HG02798 (cell line): ENCODE results near the gene LANCL2.
"Not testable (repeated sequence)": the region's sequence is repeated elsewhere in the genome, so short reads cannot be mapped to it uniquely, and the experiment has no call there.

ENCODE experiments used
- ATAC-seq: cut with Tn5 transposase; IDR thresholded peaks from one replicate; pipeline ENCODE4 v1.9.1; 2021; ENCODE audit warnings: mild to moderate bottlenecking; ENCODE audit not compliant: unreplicated experiment, poor library complexity

The LANCL2 gene

DNA sequence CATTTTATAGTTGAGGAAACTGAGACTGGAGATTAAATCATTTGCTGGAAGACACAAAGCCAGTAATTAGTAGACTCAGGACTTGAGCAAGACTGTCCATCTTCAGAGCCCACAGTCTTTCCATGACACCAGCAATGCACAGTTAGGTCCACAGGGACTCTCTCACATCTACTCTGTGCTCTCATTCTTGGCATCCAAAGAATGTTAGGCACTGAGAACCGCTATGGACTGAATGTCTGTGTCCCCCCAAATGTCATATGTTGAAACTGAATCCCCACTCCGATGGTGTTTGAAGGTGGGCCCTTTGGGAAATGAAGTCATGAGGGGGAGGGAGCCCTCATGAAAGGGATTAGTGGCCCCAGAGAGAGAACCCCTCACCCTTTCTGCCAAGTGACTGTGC, 100.6 kb downstream of the LANCL2 start:
- no peak for ATAC-seq

DNA sequence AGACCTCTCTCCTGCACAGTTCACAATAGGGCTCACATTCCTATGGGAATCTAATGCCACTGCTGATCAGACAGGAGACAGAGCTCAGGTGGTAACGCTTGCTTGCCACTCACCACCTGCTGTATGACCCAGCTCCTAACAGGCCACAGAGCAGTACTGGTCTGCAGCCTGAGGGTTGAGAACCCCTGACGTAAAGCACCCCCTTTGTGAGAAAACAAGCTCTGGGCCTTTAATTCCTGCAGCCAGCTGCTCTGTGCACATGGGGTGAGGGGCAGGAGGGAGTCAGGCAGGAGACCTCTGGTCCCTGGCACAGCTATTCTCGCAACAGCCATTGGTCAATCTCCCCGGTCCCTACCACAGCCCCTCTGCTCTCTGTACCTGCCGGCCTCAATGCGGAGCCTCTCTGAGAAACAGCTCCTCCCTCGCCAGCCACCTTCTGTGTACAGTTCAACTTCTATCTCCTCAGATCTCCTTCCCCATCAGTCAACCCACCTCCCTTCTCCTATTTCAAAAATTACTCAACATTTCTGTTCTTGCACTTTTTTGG, 102.0 kb downstream of the LANCL2 start:
- ATAC-seq: no peak

DNA sequence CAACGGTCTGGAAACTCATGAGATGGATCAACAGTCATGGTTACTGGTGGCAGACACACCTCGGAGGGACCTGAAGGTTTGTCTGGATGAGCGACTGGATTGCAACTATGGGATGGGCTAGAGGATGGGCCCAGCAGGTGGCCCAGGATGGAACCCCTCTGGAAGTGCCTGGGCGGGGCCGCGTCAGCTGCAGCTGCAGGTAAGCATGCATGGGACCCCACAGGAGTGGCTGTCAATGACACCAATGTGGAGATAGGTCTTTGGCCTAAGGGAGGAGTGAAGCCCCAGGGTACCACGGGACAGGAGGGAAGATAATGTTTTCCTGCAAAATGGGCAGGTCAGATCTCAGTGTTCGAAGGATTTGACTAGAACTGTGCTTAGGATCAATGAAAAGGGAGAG, 103.4 kb downstream of the LANCL2 start:
- ATAC-seq: no peak

DNA sequence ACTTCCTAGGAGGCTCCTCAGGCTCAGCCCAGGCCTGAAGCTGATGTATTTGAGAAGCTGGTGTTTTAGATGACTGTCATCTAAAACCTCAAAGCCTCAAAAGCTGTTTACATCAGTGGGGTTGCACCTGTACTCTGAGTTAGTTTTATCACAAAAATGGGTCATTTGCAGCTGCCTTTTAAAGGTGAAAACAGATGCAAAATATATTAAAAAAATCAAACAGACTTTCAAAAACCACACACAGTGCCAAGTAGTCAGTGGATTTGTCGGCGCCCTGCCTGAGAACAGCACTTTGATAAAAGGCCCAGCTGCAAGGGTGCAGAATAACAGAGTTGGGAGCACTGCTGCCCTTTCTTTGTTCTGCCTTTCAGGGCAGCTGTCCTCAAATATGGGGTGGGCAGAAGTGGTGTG, 104.1 kb downstream of the LANCL2 start:
- no peak for ATAC-seq

DNA sequence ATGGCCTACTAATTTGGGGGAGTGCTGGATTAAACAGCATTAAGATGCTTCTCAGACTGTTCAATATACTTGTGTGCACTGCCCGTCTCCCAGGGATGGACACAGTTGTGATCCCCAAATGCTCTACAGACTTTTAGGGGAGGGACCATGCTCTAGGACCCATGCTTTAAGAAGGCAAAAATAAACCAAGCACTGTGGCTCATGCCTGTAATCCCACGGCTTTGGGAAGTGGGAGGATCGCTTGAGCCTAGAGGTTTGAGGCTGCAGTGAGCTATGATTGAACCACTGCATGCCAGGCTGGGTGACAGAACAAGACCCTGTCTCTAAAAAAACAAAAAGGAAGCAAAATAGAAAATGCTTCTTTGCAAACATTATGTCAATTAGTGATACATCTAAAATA, 104.6 kb downstream of the LANCL2 start:
- ATAC-seq: no peak

DNA sequence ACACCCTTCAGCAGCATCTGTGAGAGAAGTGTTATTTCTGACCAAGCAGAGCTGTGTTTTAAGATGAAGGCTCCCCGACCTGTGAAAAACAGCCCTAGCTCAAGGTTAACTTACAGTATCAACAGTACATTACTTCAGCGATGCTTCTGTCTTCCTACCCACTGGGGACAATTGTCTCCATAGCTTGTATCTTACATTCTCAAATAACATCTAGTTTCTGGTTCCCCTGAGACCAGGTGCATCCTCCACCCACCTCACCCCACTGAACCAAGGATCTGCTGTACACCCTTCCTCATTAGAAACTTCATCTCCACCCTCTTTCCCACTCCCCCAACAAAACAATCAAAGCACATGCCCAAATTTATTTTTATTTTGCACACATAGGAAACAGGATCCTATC, 105.1 kb downstream of the LANCL2 start:
- ATAC-seq: no peak

DNA sequence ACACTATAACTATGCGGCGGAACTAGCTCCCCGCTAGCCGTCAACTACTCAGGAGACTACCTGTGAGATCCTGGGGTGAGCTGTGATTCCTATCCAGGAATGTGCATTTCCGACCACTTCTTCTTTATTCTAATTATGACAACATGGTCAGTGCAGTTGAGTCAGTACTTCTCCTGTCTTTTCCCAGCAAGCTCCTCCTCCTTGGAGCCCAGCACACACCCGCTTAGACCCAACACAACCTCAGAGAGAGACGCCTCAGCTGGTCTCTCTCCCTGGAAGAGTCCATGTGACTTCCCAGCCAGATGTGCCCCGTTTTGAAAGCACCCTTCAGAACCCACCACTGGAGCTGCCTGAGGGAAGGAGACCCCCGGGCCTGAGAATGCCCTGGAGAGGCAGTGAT, 106.5 kb downstream of the LANCL2 start:
- not testable (repeated sequence) for ATAC-seq

DNA sequence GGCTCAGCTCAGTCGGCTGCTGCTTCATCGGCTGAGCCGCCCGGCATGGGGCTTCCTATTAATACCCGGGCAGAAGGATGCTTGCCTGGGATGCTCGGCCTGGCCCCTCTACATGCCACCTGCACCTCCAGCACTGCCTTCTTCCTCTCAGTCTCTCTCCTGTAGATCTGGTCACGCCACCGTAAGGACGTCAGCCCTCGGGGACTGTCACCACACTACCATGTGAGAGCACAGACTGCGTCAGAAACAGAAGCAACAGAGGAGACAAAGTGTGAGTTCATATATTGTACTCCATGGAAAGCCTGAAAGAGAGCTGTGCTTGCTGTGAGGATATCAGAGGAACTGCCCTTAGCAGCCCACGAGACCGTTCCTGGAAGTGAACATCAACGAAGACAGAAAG, 107.3 kb downstream of the LANCL2 start:
- not testable (repeated sequence) for ATAC-seq

DNA sequence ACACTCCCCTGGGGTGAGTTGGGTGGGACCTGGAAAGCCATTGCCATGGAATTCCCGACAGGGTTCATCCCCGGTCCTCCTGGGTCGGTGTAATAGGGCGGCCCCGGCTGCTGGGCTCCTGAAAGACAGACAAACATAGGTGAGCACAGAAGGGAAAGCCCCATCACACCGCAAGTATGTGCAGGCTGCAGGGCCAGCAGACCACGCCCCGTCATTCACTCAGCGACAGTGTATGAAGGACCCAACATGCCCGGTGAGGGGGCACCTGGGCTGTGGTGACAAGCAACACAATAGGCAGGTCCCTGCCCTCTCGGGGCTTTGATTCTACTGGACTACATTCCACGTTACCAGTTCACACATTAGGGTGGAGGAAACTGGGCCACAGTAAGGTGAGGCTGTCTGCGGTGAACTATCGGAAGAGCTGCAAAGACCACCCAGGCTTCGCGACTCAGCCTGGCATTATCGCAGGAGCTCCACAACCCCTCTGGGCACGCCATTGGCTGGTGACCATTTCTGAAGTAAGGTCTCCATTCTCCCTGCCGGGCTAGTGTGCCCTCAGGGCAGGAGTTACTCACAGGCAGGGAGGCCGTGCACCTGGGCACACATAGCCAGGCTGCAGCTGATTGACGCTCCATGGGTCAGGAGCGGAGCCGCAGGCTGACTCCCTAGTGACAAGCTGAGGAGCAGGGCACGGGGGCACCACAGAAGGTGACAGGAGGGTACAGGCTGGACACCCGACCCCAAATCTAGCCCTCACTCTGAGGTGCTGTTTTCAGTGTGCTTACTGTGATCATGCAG, 108.0 kb downstream of the LANCL2 start:
- no peak for ATAC-seq

DNA sequence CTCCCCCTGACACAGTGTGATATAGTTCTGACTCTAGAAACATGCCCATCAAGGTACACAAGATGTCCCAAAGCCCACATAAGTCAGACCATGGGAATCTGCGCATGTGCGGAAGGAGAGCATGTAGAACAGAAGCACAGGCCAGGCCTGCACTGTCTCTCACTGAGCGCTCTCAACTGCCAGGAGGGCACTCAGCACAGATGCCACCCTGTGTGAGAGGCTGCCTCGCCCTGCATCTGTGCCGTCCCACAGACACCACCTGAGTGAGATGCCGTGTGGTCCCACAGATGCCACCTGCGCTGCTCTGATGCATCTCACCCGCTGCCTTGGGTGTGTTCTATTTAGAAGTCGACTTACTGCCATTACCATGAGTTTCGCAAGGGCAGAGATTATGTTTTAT, 108.8 kb downstream of the LANCL2 start:
- ATAC-seq: no peak

DNA sequence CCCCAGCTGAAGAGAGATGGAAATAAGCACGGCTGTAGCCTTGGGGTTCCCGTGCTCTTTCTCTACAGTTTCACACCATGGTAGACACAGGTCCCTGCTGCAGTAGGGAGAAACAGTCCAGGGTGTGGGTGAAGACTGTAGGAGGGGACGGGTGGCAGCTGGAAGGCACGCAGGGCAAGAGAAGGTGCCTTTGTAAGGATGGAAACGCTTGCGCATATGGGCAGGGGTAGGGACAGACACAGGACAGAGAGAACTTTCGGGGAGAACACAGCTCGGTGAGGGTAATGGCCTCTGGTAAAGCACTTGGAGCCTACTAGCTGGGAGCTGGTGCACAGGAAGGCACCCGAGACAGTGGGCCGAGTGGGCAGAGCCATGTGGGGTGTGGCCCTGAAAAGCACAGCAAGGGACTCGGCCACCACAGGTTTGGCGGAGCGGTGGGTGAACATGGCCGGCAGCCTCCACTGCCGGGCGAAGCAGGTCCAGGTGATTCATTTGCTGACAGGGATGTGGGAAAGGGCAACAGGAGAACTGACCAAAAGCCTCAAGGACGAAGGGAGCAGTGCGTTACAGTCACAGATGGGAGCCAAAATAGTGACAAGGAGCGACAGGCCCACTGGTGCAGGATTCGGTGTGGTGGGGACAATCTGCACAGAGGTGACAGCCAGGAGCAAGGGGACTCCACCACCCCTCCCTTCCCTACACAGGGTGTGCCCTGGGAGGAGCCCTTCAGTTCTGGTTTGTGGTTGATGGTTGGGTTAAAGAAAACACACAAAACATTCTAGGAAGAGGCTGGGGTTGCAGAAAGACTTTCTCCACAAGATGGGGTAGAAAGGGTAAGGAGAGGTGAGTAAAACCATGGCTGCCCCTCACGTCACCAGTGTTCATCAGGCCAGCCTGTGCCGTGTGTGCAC, 110.1 kb downstream of the LANCL2 start:
- no peak for ATAC-seq

DNA sequence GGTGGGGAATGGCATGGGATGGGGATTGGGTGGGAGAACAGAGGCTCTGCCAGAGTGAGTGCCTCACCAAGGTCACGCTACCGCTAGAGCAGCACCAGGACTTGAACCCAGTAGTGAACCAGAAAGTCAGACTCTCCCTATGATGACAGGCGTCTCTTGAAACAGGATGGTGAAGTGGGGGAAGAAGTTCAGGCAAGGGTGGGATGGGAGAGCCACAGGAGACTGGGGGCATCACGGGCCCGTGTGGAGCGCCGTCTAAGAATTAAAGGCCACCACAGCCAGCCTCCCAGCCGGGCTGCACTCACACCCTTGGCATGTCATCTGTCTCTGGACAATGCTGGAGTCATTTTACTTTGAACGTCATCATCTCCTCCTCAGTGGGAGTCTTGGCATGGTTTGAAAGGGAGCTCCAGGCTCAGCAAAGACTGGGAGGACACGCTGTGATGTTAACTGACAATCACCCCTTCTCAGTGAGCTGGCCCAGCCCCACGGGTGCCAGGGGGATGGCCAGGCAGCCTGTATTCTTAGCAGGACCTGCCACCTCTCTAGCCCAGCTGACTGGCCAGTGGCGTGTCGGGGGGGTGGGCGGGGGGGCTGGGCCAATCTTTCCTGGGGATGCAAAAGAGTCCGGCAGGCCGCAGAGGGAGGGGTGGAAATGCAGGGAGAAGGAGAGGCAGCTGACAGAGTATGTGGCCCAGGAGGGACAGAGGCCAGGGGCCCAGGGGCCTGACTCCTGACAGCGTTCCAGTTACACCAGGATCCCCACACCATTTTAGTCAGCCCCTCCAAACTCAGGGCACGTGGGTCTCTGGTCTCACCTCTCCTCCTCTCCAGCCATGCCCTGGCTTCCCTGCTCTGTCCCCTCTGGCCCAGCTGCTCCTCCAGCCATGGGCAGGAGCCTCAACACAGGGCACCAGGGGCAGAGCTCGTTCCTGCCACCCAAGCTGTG, 111.0 kb downstream of the LANCL2 start:
- ATAC-seq: no peak

DNA sequence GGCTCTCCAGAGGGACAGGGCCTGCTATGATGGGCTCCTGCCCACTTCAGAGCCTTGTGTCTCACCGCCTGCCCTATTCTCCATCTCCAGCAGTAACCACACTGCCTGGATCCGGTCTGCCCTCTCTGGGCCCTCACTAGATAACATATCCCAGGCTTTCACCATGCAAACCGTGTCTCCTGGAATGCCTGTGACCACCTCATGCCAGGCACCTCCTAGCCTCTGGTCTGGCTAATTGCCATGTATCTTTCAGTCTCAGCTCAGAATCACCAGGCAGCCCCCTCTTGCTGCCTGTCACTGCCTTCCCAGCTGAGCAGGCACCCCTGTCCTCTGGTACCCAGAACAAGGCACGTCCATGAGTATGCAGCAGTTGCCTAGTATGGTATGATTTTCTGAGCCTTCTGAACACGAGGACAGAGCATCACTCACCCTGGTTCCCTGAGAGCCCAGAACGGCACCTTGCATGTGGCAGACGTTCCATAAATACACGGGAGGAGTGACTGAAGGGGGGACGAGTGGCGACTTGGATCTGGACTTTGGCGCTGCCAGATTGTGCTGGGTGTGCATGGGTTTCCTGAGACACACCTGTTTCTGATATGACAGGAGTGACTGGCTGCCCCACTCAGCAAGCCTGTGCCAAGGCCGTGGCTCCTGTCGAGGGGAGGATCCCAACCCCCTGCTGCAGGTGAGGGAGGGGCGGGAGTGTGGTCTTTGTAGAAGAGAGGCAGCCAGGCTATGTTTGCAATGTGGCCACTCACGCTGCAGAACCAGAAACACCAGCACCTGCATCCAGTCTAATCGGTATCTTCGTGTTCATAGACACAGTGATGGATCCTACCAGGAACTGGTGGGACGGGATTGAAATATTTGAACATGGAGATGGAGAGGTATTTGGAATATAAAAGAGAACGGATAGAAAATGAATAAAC, 112.0 kb downstream of the LANCL2 start:
- no peak for ATAC-seq

DNA sequence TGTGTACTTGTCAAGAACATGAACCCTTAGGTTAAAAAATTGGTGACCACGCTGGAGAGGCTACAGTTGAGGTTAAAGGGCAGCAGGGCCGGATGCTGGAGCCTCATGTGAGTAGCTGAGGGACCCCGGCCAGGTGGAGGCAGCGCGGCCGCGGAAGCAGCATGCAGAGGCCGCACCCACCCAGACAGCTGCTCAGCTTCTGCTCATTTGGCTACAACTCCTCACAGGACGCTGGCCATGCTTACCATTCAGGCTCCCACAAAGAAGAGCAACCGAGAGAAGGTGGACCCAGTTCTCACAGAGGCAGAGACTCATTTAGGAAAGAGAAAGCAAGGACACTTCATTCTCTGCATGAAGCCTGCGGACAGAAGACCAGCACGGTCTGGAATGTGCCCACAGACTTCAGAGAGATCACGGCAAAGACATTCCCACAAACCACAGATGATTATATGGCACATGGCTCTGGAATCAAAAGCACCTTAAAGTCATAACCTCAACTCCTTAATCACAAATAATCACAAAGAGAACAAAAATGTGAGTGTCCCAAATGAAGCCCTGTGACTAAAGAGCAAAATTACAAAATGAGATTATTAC, 112.7 kb downstream of the LANCL2 start:
- no peak for ATAC-seq

DNA sequence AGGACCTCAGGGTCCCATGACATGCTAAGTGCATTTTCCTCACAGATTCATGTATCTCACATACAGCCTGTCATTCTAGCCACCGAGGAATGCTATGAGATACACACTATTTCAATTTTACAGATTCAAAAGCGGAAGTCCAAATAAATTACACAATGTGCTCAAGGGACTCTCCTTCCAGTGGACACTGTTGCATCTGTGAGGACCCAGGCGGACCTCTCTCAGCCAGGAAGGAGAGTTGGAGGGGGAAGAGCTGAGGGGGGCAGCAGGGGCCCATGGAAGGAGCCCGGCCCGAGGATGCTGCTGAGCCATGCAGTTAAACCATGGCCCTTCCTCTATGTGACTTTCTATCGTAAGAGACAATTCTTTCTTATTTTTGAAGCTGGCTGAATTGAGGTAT, 113.6 kb downstream of the LANCL2 start:
- no peak for ATAC-seq

DNA sequence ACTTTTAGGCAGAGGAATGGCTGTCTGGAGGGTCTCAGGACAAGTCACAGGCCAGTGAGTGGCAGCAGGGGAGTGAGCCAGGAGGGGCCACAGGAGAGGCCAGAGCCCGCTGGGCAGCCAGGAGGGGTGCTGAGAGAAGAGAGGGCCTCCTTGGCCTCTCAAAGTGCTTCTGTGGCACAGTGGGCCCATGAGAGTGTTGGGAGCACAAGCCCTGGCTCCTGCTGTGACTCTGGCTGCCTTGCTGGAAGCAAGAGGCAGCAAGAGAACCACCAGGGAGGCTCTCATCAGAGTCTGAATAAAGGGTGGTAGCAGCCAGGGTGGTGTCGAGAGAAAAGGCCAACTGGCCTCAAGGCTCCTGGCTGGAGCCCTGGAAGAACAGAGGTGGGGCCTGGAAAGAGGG, 116.0 kb downstream of the LANCL2 start:
- ATAC-seq: no peak

DNA sequence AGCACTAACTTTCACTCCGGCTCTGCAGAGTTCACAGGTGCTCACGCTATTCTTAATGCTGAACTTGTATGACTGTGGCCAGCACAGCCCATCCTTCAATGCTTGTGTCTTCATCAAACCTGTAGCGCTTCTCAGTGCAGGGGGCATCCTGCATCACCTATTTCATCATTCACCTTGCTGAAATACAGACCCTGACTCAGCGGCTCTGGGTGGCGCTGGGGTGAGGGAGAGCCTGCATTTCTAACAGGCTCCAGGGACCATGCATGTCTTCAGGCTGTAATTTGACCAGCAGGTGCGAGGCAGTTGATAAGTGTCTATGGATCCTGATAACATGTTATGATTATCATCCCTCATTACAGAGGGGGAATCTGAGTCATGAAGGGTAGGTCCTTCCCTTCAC, 117.9 kb downstream of the LANCL2 start:
- ATAC-seq: peak; percentile 13
